GM12891 (cell line): ENCODE measurements around the gene ZNF382.

ENCODE experiments used
- DNase-seq: peaks from one replicate; pipeline ENCODE4 v3.0.0; 2011; ENCODE audit warnings: low spot score; ENCODE audit not compliant: insufficient read length
- FAIRE-seq: peaks from 2 replicates; lab custom pipeline; 2011; peaks lifted over from hg19 to GRCh38; lab: Jason Lieb, UNC
- PAX5 ChIP-seq: IDR thresholded peaks from 2 replicates; pipeline ENCODE4 v1.6.1; 2011; ENCODE audit warnings: low read length, moderate library complexity, mild to moderate bottlenecking; ENCODE audit not compliant: insufficient read depth, severe bottlenecking
- POLR2A ChIP-seq: IDR thresholded peaks from 2 replicates; pipeline ENCODE4 v1.6.1; 2011; ENCODE audit warnings: low read depth, low read length, control low read depth
- POLR2AphosphoS5 ChIP-seq: IDR thresholded peaks from 2 replicates; pipeline ENCODE4 v1.6.1; 2011; ENCODE audit warnings: low read depth, low read length, control low read depth
- POU2F2 ChIP-seq: IDR thresholded peaks from 2 replicates; pipeline ENCODE4 v1.6.1; 2011; ENCODE audit warnings: low read depth, mild to moderate bottlenecking, control low read depth, low read length, moderate library complexity
- SPI1 ChIP-seq: IDR thresholded peaks from 2 replicates; pipeline ENCODE4 v1.6.1; 2011; ENCODE audit warnings: low read depth, low read length, control low read depth
- TAF1 ChIP-seq: IDR thresholded peaks from 2 replicates; pipeline ENCODE4 v1.6.1; 2011; ENCODE audit warnings: low read depth, low read length, control low read depth

The ZNF382 gene

DNA sequence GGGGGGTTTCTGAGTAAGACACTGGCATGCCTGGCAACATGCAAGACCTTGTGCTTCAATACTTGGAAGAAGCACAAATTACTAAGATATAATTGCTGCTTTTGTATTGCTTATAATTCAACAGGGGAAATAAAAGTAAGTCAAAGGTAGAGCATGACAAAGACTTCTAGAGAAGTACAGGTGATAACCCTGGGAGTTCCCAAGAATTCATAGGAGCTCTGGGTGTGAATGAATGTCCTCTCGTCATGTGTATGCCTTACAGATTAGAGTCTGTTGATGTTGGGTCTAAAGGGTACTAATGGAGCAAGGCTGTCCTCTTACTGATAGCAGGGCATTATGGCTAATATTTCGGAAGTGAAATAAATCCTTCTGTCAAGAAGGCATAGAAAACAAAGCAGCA is 69.1 kb downstream of the ZNF382 start:
- TF ChIP-seq TAF1 = no peak
- no peak for TF ChIP-seq POU2F2
- no peak for TF ChIP-seq POLR2A
- TF ChIP-seq SPI1 = no peak
- no peak for FAIRE-seq

DNA sequence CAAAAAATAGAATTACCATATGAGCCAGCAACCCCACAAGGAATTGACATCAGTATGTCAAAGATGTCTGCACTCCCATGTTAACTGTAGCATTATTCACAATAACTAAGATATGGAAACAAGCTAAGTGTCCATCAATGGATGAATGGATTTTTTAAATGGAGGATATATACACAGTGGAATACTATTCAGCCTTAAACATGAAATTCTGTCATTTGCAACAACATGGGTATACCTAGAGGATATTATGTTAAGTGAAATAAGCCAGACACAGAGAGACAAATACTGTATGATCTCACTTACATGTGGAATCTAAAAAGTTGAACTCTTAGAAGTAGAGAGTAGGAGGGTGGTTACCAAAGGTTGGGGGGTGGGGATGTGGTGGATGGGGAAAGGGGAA is 74.3 kb downstream of the ZNF382 start:
- TF ChIP-seq POU2F2 = no peak
- no peak for TF ChIP-seq SPI1
- TF ChIP-seq TAF1 = no peak
- TF ChIP-seq POLR2AphosphoS5 = no peak
- TF ChIP-seq POLR2A = no peak
- TF ChIP-seq PAX5 = no peak
- no peak for FAIRE-seq
- no peak for DNase-seq

More for the DNA sequence above, 69.1 kb downstream of the ZNF382 start:
- no peak for DNase-seq
